ENCODE results near the gene METAP1.

The METAP1 gene

GRCh38 chr4:99038213-99038612 lies 42.7 kb downstream of the METAP1 start:
- Histone ChIP-seq H3K36me3 (peaks cover 9 to 21% (median 14%) of the 10 kb centered on the region in 3 donors), H3K9me3 (peaks cover 0 to 5% (median 4%) of the 10 kb centered on the region in 3 donors), H3K4me1 (no peaks in the 10 kb centered on the region), H3K4me3 (no peak overlapping the region), H3K27me3 (no peaks in the 10 kb centered on the region), H3K27ac (no peak overlapping the region)
- TF ChIP-seq, protein P1, sequence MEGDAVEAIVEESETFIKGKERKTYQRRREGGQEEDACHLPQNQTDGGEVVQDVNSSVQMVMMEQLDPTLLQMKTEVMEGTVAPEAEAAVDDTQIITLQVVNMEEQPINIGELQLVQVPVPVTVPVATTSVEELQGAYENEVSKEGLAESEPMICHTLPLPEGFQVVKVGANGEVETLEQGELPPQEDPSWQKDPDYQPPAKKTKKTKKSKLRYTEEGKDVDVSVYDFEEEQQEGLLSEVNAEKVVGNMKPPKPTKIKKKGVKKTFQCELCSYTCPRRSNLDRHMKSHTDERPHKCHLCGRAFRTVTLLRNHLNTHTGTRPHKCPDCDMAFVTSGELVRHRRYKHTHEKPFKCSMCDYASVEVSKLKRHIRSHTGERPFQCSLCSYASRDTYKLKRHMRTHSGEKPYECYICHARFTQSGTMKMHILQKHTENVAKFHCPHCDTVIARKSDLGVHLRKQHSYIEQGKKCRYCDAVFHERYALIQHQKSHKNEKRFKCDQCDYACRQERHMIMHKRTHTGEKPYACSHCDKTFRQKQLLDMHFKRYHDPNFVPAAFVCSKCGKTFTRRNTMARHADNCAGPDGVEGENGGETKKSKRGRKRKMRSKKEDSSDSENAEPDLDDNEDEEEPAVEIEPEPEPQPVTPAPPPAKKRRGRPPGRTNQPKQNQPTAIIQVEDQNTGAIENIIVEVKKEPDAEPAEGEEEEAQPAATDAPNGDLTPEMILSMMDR (IDR thresholded peaks at IDR 0.05): no peak
- DNase-seq: no peak
- intact Hi-C loops (cut with DNase I; ENCODE audit: low total_unique reads): no loop called here

DNA sequence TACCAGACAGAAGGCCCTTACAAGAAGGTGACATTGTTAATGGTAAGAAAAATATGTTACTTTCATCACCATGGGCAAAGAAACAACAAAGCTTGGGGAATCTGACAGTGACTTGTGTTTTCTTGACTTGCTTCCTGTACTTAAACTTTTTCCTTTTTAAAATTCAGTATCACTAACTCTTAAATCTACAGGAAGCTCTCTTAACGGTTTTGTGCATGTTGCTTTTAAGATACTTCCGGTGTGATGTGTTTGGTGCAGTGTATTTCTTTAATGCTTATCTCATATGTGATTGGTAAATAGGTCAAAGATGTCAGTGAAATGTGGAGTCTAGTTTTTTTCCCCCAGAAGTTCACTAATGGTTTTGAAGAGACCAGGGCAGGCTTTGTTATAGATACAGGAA lies 47.8 kb downstream of the METAP1 start:
- no peak overlapping the region for H3K27ac ChIP-seq
- intact Hi-C loops (cut with DNase I; ENCODE audit: low total_unique reads): no loop called here
- DNase-seq: no peak

DNA sequence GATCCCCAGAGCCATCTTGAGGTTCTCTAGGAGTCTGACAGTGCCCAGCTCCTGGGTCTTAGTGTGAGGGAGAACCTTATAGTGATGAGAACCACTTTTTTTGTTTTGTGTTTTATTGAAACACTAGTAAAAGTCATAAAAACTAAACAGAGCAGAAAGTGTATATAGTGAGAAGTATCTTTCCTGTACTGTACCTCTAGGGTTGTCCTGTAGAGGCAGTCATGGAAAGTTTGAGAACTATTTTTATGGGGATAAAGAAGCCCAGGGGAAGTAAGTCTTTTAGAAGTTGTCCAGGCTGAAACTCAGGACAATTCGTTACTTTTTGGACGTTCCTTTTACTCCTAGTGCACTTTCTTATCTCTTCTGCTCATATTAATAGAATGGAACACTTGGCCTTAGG lies 52.2 kb downstream of the METAP1 start:
- DNase-seq: no peak
- Histone ChIP-seq H3K27me3 (no peaks in the 10 kb centered on the region), H3K36me3 (peaks cover 27 to 67% (median 41%) of the 10 kb centered on the region in 3 donors), H3K4me3 (no peak overlapping the region), H3K27ac (no peak overlapping the region), H3K9me3 (no peaks in the 10 kb centered on the region), H3K4me1 (no peaks in the 10 kb centered on the region)
- TF ChIP-seq, protein P1 (IDR thresholded peaks at IDR 0.05): no peak
- intact Hi-C loops (cut with DNase I; ENCODE audit: low total_unique reads): no loop called here

More for the DNA sequence above, 47.8 kb downstream of the METAP1 start:
- Histone ChIP-seq H3K4me1 (no peaks in the 10 kb centered on the region), H3K36me3 (peaks cover 21 to 45% (median 25%) of the 10 kb centered on the region in 3 donors), H3K4me3 (no peak overlapping the region), H3K27me3 (no peaks in the 10 kb centered on the region), H3K9me3 (peaks cover 0 to 2% (median 0%) of the 10 kb centered on the region in 3 donors)
- TF ChIP-seq, protein P1 (IDR thresholded peaks at IDR 0.05): no peak

DNA sequence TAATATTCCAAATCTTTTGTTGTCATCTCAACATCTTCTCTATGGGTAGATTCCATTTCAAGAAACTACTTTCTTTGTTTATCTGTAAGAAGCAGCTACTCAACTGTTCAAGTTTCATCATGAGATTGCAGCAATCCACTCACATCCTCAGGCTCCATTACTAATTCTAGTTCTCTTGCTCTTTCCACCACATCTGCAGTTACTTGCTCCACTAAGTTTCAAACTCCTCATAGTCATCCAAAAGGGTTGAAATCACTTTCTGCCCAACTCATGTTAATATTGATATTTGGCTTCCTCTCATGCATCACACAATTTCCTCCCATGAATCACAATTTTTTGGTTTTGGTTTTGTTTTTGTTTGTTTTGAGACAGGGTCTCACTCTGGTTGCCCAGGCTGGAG lies 57.4 kb downstream of the METAP1 start:
- no peaks in the 10 kb centered on the region for H3K9me3 ChIP-seq
- H3K27ac ChIP-seq: no peak overlapping the region
- peaks cover 0 to 6% (median 0%) of the 10 kb centered on the region in 4 donors for H3K4me1 ChIP-seq
- H3K36me3 ChIP-seq: peaks cover 23 to 73% (median 51%) of the 10 kb centered on the region in 3 donors
- intact Hi-C loops (cut with DNase I; ENCODE audit: low total_unique reads): loop anchor here (10.0 kb wide), 1 partner anchor 128 kb away; the partner anchor contains the start of gene EIF4E
- H3K27me3 ChIP-seq: no peaks in the 10 kb centered on the region
- DNase-seq: no peak
- TF ChIP-seq, protein P1 (IDR thresholded peaks at IDR 0.05): no peak
- no peak overlapping the region for H3K4me3 ChIP-seq

DNA sequence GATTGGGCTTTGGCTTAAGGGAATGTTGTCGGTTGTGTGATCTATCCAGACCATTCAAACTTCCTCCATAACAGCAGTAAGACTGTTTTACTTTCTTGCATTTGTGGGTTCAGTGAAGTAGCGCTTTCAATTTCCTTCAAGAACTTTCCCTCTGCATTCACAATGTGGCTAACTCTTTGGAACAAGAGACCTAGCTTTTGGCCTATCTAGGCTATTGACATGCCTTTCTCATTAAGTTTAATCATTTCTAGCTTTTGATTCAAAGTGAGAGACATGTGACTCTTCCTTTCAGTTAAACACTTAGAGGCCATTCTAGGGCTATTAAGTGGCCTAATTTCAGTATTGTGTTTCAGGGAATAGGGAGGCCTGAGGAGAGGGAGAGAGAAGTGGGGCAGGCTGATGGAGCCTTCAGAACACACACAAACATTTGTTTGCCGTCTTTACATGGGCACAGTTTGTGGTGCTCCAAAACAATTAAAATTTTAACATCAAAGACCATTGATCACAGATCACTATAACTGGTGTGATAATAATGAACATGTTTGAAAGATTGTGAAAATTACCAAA lies 59.0 kb downstream of the METAP1 start:
- Histone ChIP-seq H3K4me3 (no peak overlapping the region), H3K9me3 (no peaks in the 10 kb centered on the region), H3K36me3 (peaks cover 19 to 69% (median 45%) of the 10 kb centered on the region in 3 donors), H3K27ac (no peak overlapping the region), H3K27me3 (no peaks in the 10 kb centered on the region), H3K4me1 (peaks cover 0 to 6% (median 0%) of the 10 kb centered on the region in 4 donors)
- intact Hi-C loops (cut with DNase I; ENCODE audit: low total_unique reads): loop anchor here (10.0 kb wide), 1 partner anchor 130 kb away; the partner anchor contains the start of gene EIF4E
- TF ChIP-seq, protein P1 (IDR thresholded peaks at IDR 0.05): no peak
- no peak for DNase-seq

Measured in tibial artery (tissue), 4 donors.